Activated naive CD4-positive, alpha-beta T cell treated with Interleukin-2 at 50 U/mL for 16 hours (primary cell): ENCODE measurements around the gene SCAF1.
A peak's percentile ranks its signal among the peaks of the same experiment; 100 is the strongest.

ENCODE experiments used
- DNase-seq: peaks from one replicate; pipeline ENCODE4 v3.0.0-alpha.2; 2020

SCAF1 gene, protein sequence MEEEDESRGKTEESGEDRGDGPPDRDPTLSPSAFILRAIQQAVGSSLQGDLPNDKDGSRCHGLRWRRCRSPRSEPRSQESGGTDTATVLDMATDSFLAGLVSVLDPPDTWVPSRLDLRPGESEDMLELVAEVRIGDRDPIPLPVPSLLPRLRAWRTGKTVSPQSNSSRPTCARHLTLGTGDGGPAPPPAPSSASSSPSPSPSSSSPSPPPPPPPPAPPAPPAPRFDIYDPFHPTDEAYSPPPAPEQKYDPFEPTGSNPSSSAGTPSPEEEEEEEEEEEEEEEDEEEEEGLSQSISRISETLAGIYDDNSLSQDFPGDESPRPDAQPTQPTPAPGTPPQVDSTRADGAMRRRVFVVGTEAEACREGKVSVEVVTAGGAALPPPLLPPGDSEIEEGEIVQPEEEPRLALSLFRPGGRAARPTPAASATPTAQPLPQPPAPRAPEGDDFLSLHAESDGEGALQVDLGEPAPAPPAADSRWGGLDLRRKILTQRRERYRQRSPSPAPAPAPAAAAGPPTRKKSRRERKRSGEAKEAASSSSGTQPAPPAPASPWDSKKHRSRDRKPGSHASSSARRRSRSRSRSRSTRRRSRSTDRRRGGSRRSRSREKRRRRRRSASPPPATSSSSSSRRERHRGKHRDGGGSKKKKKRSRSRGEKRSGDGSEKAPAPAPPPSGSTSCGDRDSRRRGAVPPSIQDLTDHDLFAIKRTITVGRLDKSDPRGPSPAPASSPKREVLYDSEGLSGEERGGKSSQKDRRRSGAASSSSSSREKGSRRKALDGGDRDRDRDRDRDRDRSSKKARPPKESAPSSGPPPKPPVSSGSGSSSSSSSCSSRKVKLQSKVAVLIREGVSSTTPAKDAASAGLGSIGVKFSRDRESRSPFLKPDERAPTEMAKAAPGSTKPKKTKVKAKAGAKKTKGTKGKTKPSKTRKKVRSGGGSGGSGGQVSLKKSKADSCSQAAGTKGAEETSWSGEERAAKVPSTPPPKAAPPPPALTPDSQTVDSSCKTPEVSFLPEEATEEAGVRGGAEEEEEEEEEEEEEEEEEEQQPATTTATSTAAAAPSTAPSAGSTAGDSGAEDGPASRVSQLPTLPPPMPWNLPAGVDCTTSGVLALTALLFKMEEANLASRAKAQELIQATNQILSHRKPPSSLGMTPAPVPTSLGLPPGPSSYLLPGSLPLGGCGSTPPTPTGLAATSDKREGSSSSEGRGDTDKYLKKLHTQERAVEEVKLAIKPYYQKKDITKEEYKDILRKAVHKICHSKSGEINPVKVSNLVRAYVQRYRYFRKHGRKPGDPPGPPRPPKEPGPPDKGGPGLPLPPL

DNA sequence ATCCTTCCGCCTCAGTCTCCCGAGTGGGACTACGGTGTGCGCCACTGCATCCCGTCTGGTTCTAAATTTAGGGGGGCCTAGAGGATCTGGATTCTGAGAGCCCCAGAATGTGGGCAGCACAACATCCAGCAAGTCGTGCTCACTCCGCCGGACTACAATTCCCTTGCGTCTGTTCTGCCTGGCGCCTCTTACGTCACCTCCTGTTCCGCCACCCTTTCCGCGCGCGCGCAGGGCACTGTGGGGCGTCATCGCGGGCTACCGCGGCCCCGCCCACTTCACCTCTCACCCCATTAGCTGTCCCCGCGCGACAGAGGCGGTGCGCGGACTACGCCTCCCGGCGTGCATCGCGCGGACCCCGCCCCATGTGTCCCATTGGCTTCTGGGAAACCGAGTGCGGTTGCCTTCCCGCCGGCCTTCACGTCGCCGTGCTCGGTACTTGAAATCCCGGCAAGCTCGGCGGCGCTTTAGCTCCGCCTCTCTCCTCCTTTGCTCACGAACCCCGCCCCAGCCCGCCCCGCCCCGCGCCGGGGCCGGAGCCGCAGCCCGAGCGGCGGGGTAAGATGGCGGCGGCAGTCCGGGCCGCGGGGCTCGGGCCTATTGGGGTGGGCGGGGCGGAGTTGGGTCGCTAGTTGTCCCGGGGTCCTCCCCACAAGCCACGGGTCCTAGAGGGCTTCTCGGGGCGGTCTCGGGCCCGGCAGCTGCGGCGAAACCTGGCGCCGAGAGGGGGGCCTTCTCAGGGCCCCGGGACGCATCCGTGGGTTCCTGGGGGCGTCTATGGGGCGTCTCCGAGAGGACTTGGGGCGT is at the start of gene SCAF1:
Gene SCAF1 (plus strand): TSS at position 522 of the 804 bp plus-strand sequence. CDS start 2,818 bp downstream, outside the sequence.
- peak; percentile 99 for DNase-seq

DNA sequence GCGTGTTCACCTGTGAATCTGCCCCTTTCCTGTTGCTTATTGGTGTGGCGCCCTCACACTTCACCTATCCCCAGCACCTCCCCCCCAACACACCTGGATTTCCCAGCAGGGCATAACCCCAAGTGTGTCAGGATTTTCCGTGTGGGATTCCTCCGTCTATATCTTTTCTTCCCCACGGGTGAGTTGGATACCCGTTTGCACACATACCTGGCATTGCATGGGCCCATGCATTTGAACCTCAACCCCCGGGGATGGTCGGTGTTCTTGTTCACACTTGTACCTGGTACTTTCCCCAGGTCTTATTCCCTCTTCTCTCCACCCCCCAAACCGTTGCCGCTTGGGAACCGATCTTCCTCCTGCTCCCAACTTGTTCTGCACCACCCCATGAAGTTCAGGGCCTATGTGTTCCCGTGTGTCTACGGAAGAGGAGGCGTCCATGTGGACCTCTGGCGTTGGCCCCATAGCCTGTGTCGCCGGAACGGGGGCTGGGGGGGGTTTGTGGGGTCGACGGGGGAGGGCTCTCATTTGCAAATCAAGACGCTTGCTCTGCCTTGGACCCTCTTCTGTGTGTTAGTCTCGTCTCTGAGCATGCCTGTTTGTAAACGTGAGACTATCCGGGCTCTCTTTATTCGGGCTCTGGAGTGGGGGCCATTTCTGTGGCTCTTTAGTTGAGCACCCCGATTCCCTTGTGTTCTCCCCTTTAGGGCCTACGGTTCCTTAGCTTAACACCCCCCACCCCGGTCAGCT is 49.4 kb upstream of the SCAF1 start:
- DNase-seq, result peak; percentile 19

DNA sequence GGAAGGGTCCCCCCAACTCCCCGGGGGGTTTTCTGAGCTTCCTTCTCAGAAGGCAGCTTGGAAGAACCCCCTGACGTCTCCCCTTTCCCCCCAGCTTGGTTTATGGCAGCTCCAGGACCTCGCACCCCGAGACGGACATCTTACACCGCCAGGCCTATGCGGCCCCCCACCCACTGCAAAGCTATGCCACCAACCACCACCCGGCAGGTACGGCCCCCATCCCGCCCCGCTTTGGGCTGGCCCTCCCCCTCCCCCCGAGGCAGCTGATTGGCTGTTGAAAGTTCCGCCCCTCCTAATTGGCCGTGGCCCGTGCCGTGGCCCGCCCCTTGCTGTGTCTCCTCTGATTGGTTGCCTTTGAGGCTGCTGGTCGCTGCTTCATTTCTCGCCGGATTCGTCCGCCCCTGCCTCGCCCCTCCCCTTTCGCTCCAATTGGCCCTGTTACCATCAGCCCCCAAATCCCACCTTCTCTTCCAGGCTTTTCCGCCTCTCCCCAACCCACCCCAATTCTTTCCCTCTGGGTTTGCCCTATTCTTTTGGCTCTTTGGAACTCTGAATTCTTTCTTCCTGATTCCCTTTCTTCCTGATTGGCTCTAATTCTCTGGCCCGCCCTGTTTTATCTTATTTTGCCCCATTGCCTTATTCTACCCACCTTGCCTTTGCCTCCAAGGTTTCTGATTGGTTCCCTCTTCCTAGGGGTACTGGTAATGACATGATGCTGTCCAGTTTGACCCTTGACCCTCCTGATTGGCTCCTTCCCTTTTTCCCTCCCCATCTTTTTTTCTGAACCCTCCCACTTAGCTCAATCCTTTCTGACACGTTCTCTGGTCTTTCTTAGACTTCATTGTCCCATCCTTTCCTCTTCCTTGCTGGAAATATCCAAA is 48.5 kb upstream of the SCAF1 start:
- peak; percentile 94 for DNase-seq

DNA sequence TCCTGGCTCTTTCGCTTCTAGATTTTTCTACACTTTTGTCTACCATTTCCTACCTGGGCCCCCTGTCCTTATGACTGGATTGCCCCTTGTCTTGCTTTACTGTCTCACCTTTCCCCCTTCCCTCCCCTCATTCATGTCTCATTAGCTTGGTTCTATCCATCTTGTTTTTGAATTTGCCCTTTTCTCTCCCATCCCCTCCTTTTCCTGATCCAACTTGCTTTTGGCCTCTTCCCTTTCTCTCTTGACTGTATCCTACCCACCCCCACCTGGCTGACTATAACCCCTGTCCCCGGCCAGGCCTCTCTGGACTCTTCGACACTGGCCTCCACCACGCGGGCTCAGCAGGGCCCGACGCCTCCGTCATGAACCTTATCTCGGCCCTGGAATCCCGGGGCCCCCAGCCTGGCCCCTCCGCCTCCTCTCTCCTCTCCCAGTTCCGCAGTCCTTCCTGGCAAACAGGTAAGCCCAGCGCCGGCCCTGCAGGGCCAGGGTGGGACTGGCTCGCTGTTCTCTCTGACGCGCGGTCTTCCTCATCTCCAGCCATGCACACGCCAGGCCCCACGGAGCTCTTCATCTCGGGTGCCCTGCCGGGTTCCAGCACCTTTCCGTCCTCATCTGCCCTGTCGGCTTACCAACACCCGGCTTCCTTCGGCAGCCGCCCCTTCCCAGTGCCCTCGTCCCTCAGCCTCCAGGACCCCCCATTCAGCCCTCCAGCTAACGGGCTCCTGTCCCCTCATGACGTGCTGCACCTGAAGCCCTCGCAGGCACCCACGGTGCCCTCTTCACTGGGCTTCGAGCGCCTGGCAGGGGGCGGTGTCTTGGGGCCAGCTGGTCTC is 47.6 kb upstream of the SCAF1 start:
- no peak for DNase-seq

DNA sequence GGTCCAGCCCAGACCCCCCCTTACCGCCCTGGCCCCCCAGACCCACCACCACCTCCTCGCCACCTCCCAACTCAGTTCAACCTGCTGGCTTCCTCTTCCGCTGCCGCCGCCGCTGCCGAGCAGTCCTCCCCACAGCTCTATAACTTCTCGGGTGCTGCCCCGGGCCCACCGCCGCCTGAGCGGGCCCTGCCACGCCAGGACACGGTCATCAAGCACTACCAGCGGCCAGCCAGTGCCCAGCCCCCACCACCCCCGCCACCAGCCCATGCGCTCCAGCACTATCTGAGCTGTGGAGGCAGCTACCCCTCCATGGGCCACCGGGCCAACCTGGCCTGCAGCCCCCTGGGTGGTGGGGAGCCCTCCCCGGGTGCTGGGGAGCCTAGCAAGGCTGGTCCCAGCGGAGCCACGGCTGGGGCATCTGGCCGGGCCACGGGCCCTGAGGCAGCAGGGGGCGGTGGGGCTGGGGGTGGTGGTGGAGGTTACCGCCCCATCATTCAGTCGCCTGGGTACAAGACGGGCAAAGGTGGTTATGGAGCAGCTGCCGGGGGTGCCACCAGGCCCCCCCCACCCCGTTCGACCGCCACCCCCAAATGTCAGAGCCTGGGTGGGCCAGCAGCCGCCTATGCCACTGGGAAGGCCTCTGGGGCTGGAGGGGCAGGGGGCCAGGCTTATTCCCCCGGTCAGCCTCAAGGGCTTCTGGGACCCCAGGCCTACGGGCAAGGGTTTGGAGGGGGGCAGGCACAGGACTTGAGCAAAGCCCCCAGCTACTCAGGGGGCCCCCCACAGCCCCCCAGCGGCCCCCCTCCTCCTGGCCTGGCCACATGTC is 46.8 kb upstream of the SCAF1 start:
- DNase-seq, result no peak

DNA sequence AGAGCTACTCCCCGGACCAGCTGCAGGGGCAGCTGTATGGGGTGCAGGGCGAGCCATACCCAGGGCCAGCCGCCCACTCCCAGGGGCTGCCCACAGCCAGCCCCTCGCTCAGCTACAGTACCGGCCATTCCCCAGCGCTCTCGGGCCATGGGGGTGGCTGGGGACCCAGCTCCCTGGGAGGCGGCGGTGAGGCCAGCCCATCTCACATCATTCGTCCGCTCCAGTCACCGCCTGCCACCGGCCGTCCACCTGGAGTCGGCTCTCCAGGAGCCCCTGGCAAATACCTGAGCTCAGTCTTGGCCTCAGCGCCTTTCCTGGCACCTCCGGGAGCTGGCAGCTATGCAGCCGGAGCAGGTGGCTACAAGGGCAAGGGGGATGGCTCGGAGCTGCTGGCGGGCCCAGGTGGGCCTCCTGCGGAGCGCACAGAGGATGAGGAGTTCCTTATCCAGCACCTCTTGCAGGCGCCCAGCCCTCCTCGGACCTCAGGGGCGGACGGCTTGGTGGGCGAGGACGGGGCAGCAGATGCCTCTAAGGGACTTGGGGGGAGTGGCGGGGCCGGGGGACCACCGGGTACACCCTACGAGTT is 46.1 kb upstream of the SCAF1 start:
- DNase-seq, result no peak

DNA sequence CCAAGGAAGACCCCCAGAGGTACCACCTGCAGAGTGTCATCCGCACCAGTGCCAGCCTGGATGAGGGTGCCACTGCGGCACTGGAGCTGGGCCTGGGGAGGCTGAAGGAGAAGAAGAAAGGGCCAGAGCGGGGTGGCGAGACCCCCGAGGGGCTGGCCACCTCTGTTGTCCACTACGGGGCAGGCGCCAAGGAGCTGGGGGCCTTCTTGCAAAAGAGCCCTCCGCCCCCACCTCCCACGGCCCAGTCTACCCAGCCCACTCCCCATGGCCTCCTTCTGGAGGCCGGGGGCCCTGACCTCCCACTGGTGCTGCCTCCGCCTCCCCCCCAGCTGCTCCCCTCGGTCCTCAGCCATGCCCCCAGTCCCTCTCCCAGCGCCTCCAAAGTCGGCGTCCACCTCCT is 45.6 kb upstream of the SCAF1 start:
- DNase-seq, result no peak

DNA sequence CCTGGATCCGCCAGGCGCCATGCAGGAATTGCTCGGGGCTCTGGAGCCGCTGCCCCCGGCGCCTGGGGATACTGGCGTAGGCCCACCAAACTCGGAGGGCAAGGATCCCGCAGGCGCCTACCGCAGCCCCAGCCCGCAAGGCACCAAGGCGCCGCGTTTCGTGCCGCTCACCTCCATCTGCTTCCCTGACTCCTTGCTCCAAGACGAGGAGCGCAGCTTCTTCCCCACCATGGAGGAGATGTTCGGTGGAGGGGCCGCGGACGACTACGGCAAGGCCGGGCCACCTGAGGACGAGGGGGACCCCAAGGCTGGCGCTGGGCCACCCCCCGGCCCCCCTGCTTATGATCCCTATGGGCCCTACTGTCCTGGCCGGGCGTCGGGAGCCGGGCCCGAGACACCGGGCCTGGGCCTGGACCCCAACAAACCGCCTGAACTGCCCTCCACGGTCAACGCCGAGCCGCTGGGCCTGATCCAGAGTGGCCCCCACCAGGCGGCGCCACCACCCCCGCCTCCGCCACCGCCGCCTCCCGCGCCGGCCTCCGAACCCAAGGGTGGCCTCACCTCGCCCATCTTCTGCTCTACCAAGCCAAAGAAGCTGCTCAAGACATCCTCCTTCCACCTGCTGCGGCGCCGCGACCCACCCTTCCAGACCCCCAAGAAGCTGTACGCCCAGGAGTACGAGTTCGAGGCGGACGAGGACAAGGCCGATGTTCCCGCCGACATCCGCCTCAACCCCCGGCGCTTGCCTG is 44.9 kb upstream of the SCAF1 start:
- DNase-seq, result no peak

DNA sequence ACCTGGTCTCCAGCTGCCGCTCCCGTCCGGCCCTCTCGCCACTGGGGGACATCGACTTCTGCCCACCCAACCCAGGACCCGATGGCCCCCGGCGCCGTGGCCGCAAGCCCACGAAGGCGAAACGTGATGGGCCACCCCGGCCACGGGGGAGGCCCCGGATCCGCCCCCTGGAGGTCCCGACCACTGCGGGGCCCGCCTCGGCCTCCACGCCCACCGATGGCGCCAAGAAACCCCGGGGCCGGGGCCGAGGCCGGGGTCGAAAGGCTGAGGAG is 44.4 kb upstream of the SCAF1 start:
- no peak for DNase-seq

DNA sequence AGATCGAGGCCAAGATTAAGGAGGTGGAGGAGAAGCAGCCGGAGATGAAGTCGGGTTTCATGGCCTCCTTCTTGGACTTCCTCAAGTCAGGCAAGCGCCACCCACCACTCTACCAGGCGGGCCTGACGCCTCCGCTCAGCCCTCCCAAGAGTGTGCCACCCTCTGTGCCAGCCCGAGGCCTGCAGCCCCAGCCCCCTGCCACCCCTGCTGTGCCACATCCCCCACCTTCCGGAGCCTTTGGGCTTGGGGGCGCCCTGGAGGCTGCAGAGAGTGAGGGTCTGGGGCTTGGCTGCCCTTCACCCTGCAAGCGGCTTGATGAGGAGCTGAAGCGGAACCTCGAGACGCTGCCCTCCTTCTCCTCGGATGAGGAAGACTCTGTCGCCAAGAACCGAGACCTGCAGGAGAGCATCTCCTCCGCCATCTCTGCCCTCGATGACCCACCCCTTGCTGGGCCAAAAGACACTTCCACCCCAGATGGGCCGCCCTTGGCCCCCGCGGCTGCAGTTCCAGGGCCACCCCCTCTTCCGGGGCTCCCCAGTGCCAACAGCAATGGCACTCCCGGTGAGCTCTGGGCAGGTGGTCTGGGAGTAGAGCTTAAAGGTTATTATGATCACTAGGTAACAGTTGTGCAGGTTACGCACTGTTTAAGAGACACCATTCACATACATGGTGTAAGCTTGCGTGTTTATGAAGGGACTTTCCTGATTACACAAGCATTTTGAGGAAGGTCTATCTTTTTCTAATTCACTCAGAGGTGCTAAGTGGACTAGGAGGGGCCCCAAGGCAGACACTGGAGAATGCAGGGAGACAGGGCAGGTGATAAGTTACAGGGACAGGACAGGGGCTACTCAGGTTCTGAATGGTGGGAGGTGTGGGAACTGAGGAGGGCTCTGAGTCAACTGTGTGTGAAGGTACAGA is 42.4 kb upstream of the SCAF1 start:
- DNase-seq, result no peak

DNA sequence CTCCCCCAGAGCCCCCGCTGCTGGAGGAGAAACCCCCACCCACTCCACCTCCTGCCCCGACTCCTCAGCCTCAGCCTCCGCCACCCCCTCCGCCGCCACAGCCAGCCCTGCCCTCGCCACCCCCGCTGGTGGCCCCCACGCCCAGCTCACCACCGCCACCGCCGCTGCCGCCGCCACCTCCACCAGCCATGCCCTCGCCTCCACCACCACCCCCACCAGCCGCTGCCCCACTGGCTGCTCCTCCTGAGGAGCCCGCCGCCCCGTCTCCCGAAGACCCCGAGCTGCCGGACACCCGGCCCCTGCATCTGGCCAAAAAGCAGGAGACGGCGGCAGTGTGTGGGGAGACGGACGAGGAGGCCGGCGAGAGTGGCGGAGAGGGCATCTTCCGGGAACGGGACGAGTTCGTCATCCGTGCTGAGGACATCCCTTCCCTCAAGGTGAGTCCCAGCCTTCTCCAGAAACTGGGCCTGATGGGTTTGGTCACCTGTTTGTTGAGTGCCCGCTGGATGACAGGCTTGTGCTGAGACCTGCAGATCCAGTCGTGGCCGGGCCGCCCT is 40.4 kb upstream of the SCAF1 start:
- no peak for DNase-seq

DNA sequence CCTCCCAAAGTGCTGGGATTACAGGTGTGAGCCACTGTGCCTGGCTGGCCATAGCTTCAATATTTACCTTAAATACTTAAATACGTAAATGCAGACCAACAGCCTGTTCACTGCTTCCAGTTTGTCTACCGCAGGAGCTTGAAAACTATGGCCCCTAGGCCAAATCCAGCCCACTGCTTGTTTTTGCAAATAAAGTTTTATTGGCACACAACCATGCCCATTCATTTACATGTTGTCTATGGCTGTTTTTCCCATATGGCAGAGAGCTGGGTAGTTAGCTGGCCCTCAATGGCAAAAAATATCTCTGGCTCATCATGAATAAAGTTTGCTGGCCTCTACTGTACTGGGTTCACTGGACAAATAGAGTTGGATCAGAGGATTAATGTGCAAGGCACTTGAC is 39.2 kb upstream of the SCAF1 start:
- no peak for DNase-seq

DNA sequence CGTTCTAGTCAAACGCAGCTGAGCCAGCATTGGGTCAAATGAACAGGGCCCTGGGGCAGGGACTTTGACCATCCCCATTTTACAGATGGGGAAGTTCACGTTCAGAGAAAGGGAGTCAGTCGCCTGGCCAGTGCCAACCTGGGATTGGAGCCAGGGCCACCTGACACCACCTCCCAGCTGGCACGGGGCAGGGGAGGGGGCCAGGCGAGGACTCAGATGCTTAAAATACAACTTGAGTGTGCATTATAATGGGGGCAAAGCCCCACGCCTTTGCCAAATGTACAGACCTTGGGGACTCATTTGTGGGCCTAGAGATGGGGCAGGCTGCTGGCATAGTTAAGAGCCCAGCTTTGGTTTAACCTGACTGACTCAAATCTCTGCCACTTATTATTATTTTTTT is 36.4 kb upstream of the SCAF1 start:
- DNase-seq, result no peak

DNA sequence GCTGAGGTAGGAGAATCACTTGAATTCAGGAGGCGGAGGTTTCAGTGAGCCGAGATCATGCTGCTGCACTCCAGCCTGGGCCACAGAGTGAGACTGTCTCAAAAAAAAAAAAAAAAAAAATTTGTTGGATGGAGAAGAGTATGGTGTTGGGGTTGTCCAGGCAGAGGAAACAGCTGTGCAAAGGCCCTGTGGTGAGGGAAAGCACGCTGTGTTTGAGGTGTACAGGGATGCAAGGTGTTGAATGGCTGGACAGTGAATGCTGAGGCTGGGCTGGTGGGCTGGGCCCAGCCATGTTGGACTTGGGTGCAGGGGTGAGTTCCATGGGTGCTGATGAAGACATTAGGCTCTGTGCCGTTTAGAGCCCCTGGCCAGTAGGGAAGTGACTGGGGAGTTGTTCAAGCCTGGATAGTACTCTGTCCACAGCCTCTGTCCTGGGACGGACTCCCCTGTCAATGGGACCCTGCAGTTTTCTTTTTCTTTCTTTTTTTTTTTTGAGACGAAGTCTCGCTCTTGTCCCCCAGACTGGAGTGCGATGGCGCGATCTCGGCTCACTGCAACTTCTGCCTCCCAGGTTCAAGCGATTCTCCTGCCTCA is 32.4 kb upstream of the SCAF1 start:
- no peak for DNase-seq

DNA sequence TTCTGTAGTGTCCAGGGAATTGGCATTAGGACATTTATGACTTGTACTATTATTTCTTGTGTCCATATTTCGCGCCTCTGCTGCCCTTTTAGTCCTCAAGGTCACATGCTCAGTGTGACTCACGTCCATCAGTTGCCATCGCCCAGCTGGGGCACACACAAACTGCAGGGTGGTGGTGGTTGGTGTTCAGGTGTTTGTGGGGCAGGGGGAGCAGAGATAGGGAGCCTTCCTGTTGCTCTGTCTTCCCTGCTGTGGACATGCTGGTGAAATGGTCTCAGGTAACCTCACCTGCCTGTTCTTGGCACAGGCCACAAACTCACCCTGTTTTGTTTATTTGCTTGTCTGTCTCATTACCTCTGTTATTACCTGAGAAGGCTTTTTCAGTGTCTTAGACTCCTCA is 28.6 kb upstream of the SCAF1 start:
- DNase-seq, result no peak
